RWPE1 (cell line): ENCODE results near the gene FDXR.

Experiments used
- CTCF ChIA-PET: fragments of 350-600 bp; sonication (Branson Sonifier 250); formaldehyde crosslinking; extraction: SDS; loops from one replicate; lab custom pipeline; 2021; lab: Yijun Ruan, JAX
- POLR2A ChIA-PET: fragments of 400-600 bp; formaldehyde crosslinking; extraction: SDS; loops from one replicate; lab custom pipeline; 2020; ENCODE audit warnings: antibody characterized with exemption; ENCODE audit not compliant: low non-redundant PET; lab: Yijun Ruan, JAX
- DNase-seq: peaks from one replicate; pipeline ENCODE4 v3.0.0; 2012; ENCODE audit warnings: low spot score
- H3K27ac ChIP-seq: fragments of 450-650 bp; 2 replicates; pipeline ENCODE4 v1.5.1; 2017
- CTCF ChIP-seq: fragments of 450-650 bp; conservative IDR thresholded peaks from 2 replicates; pipeline ENCODE4 v1.5.1; 2017; ENCODE audit warnings: low read depth, mild to moderate bottlenecking

Gene FDXR

GRCh38 chr17:74863420-74864296, 9.1 kb downstream of the FDXR start:
- POLR2A ChIA-PET = no interaction called here

GRCh38 chr17:74862919-74863318, 9.9 kb downstream of the FDXR start:
- ChIA-PET POLR2A (interaction anchor here (0.7 kb wide), 1 partner anchor 9 kb away, joined by 3 read pairs; no protein-coding TSS in a partner anchor), CTCF (interaction anchor here (0.6 to 4.0 kb wide), 16 partner anchors 8 to 771 kb away, joined by 3 to 30 read pairs (median 3); no protein-coding TSS in a partner anchor)
- TF ChIP-seq CTCF = no peak
- H3K27ac ChIP-seq = no peak overlapping the region
- DNase-seq = no peak

More at GRCh38 chr17:74863420-74864296, 9.1 kb downstream of the FDXR start:
- DNase-seq = no peak
- CTCF ChIA-PET = interaction anchor here (0.6 to 4.0 kb wide), 6 partner anchors 9 to 258 kb away, joined by 3 to 30 read pairs (median 3); no protein-coding TSS in a partner anchor
- H3K27ac ChIP-seq = no peak overlapping the region
- TF ChIP-seq CTCF = no peak

GRCh38 chr17:74862108-74862901, 10.5 kb downstream of the FDXR start:
- DNase-seq = no peak
- CTCF ChIA-PET = interaction anchor here (0.6 to 4.0 kb wide), 17 partner anchors 9 to 772 kb away, joined by 3 to 30 read pairs (median 3); no protein-coding TSS in a partner anchor
- no peak overlapping the region for H3K27ac ChIP-seq
- POLR2A ChIA-PET = interaction anchor here (0.7 kb wide), 1 partner anchor 9 kb away, joined by 3 read pairs; no protein-coding TSS in a partner anchor
- peak; percentile 75 for TF ChIP-seq CTCF

- TF ChIP-seq CTCF = no peak
- no peak overlapping the region for H3K27ac ChIP-seq
- ChIA-PET POLR2A (no interaction called here), CTCF (interaction anchor here (0.7 to 4.0 kb wide), 8 partner anchors 9 to 204 kb away, joined by 3 to 30 read pairs (median 3); no protein-coding TSS in a partner anchor)
- no peak for DNase-seq
These were observed 11.1 kb downstream of the FDXR start for GRCh38 chr17:74861662-74862107.

- POLR2A ChIA-PET = no interaction called here
- DNase-seq = no peak
- CTCF ChIA-PET = interaction anchor here (0.6 to 1.9 kb wide), 7 partner anchors 8 to 204 kb away, joined by 3 to 10 read pairs (median 3); partner anchors contain the start of gene FDXR
- TF ChIP-seq CTCF = no peak
- no peak overlapping the region for H3K27ac ChIP-seq
These were observed 11.7 kb downstream of the FDXR start for GRCh38 chr17:74860872-74861661.
